ENCODE data around the gene CD22. TPM values are rescaled to one million over a fixed set of nuclear protein-coding genes. Genes with fewer than 3 reads are reported as not detected.

Gene CD22
- total and polyA plus RNA-seq, 2 of the 8 experiments (the other 6 are each of a cell fraction or from before 2014, with no cell fraction given): 0.06 to 0.60 TPM

- TF ChIP-seq, protein P1, sequence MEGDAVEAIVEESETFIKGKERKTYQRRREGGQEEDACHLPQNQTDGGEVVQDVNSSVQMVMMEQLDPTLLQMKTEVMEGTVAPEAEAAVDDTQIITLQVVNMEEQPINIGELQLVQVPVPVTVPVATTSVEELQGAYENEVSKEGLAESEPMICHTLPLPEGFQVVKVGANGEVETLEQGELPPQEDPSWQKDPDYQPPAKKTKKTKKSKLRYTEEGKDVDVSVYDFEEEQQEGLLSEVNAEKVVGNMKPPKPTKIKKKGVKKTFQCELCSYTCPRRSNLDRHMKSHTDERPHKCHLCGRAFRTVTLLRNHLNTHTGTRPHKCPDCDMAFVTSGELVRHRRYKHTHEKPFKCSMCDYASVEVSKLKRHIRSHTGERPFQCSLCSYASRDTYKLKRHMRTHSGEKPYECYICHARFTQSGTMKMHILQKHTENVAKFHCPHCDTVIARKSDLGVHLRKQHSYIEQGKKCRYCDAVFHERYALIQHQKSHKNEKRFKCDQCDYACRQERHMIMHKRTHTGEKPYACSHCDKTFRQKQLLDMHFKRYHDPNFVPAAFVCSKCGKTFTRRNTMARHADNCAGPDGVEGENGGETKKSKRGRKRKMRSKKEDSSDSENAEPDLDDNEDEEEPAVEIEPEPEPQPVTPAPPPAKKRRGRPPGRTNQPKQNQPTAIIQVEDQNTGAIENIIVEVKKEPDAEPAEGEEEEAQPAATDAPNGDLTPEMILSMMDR (IDR thresholded peaks at IDR 0.05; ENCODE audit: control extremely low read depth in 1 of 3, insufficient read depth in 1 of 3, low read depth in 1 of 3, low read length in 3 of 3): no peak
- TF ChIP-seq CBX5 (IDR thresholded peaks at IDR 0.05; ENCODE audit: low read depth, low read length): no peak
- no peak for TF ChIP-seq EGR1 (IDR thresholded peaks at IDR 0.05; ENCODE audit: borderline replicate concordance, low read depth, low read length)
- TF ChIP-seq USF2 (IDR thresholded peaks at IDR 0.05; ENCODE audit: low read length): no peak
- TF ChIP-seq SAP30 (IDR thresholded peaks at IDR 0.05; ENCODE audit: insufficient read depth, insufficient replicate concordance, low read length): no peak
- TF ChIP-seq GABPA (IDR thresholded peaks at IDR 0.05; ENCODE audit: borderline replicate concordance, insufficient read depth, low read length): no peak
These were observed 15.0 kb upstream of the CD22 start (continued) for GRCh38 chr19:35314031-35314430.

All from H1 (cell line).